ENCODE data around the gene NAV3.
"Not testable (repeated sequence)": the region's sequence is repeated elsewhere in the genome, so short reads cannot be mapped to it uniquely, and the experiment has no call there.

The NAV3 gene

DNA sequence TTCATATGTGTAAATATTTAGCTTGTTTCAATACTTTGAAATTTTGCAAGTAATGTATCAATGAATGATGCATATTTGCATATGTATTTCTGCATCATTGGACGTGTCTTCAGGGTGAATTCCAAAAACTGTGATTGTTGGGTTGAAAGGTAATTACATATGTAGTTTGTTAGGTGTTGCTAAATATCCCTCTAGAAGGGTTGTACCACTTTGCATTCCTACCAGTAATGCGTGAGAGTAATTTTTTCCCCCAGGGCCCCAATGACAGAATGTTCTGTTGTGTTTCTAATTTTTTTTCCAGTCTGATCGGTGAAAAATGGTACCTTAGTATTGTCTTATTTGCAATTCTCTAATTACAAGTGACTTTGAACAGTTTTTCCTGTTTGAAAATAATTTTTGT lies 408.9 kb downstream of the NAV3 start:
- Histone ChIP-seq H3K27me3 (no peaks in the 10 kb centered on the region), H3K9me3 (no peaks in the 10 kb centered on the region), H3K36me3 (no peaks in the 10 kb centered on the region), H3K4me3 (no peak overlapping the region), H3K27ac (no peak overlapping the region), H3K4me1 (no peaks in the 10 kb centered on the region)
- intact Hi-C loops (cut with DNase I; ENCODE audit: low total_unique reads) = no loop called here
- TF ChIP-seq, protein P1, sequence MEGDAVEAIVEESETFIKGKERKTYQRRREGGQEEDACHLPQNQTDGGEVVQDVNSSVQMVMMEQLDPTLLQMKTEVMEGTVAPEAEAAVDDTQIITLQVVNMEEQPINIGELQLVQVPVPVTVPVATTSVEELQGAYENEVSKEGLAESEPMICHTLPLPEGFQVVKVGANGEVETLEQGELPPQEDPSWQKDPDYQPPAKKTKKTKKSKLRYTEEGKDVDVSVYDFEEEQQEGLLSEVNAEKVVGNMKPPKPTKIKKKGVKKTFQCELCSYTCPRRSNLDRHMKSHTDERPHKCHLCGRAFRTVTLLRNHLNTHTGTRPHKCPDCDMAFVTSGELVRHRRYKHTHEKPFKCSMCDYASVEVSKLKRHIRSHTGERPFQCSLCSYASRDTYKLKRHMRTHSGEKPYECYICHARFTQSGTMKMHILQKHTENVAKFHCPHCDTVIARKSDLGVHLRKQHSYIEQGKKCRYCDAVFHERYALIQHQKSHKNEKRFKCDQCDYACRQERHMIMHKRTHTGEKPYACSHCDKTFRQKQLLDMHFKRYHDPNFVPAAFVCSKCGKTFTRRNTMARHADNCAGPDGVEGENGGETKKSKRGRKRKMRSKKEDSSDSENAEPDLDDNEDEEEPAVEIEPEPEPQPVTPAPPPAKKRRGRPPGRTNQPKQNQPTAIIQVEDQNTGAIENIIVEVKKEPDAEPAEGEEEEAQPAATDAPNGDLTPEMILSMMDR (IDR thresholded peaks at IDR 0.05) = no peak
- no peak for DNase-seq

GRCh38 chr12:78240827-78241226 lies 410.1 kb downstream of the NAV3 start:
- no peaks in the 10 kb centered on the region for H3K4me1 ChIP-seq
- no peak for DNase-seq
- H3K4me3 ChIP-seq = no peak overlapping the region
- no peaks in the 10 kb centered on the region for H3K36me3 ChIP-seq
- H3K27ac ChIP-seq = no peak overlapping the region
- intact Hi-C loops (cut with DNase I; ENCODE audit: low total_unique reads) = no loop called here
- H3K27me3 ChIP-seq = no peaks in the 10 kb centered on the region
- H3K9me3 ChIP-seq = no peaks in the 10 kb centered on the region
- TF ChIP-seq, protein P1 (IDR thresholded peaks at IDR 0.05) = no peak

DNA sequence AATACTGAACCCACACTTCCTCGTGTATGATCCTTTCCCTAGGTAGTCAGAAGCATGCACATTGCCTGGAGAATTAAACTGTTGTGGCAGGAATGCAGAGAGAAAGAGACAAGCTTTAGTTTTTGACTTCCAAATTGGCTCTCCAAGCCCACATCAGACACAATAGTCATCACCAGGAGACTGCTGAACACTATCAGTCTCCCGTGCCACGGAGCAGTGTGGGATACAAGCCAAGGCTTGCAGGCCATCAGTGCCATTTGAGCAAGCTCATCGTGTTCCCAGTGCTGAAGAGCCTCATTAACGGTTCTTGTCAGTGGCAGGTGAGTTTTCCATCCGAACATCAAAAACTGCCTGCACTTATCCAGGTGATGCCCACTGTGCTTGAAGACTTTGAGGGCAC lies 410.8 kb downstream of the NAV3 start:
- H3K27me3 ChIP-seq = no peaks in the 10 kb centered on the region
- TF ChIP-seq, protein P1 (IDR thresholded peaks at IDR 0.05) = no peak
- H3K4me3 ChIP-seq = no peak overlapping the region
- no peaks in the 10 kb centered on the region for H3K9me3 ChIP-seq
- H3K36me3 ChIP-seq = no peaks in the 10 kb centered on the region
- DNase-seq = no peak
- intact Hi-C loops (cut with DNase I; ENCODE audit: low total_unique reads) = no loop called here
- H3K4me1 ChIP-seq = no peaks in the 10 kb centered on the region
- H3K27ac ChIP-seq = no peak overlapping the region

DNA sequence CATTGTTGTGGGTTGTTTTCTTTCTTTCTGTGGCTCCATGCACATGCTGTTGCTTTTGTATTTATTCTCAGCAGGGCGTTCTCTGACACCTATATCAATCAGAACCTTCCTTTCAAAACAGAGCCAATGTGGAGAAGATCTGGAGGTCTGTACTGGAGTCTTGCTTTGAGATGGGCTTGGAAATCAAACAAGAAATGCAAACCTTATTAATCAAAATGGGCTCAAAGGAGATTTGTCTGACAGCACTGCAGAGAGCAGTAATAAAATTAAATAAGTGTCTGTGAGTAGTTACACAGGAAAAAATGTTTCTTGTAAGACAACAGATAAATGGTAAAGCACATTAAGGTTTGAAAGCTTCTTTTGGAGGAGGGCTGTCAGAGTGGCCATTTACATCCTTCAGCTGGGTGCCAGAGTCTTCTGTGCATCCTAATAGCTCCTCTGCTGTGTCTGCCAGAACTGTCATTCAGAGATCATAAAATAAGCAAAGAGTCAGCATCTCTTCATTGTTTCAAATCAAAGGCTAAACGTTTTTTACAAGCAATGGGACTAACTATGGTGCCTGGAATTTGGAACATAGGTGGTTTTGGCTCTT lies 414.3 kb downstream of the NAV3 start:
- TF ChIP-seq, protein P1 (IDR thresholded peaks at IDR 0.05) = no peak
- Histone ChIP-seq H3K27me3 (no peaks in the 10 kb centered on the region), H3K4me3 (no peak overlapping the region), H3K27ac (no peak overlapping the region), H3K4me1 (no peaks in the 10 kb centered on the region), H3K36me3 (no peaks in the 10 kb centered on the region), H3K9me3 (no peaks in the 10 kb centered on the region)
- DNase-seq = no peak
- intact Hi-C loops (cut with DNase I; ENCODE audit: low total_unique reads) = no loop called here

- TF ChIP-seq, protein P1 (IDR thresholded peaks at IDR 0.05) = no peak
- no peak for DNase-seq
- intact Hi-C loops (cut with DNase I; ENCODE audit: low total_unique reads) = no loop called here
- no peaks in the 10 kb centered on the region for H3K4me1 ChIP-seq
- H3K4me3 ChIP-seq = no peak overlapping the region
- H3K9me3 ChIP-seq = no peaks in the 10 kb centered on the region
- H3K27me3 ChIP-seq = no peaks in the 10 kb centered on the region
- no peak overlapping the region for H3K27ac ChIP-seq
- no peaks in the 10 kb centered on the region for H3K36me3 ChIP-seq
Observed at GRCh38 chr12:78248321-78248720, 417.6 kb downstream of the NAV3 start.

DNA sequence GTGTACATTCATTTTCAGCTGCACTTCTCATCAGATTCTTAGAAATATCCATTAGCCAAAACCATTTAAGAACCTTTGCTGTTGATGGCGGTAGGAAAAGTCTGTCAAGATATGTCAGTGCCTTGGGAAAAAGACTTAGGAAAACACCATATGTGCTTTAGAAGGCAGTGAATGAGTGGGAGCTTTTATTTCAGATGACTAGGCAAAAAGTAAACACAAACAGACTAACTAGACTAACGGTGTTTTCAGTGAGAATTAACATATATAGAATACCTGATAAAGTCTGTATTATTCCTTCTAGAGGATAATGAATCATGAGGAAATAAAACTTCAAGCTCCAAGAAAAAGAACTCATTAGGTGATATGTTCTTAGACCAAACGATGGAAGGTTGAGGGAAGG lies 418.9 kb downstream of the NAV3 start:
- no peak overlapping the region for H3K27ac ChIP-seq
- H3K4me3 ChIP-seq = no peak overlapping the region
- no peaks in the 10 kb centered on the region for H3K4me1 ChIP-seq
- H3K36me3 ChIP-seq = no peaks in the 10 kb centered on the region
- TF ChIP-seq, protein P1 (IDR thresholded peaks at IDR 0.05) = no peak
- intact Hi-C loops (cut with DNase I; ENCODE audit: low total_unique reads) = no loop called here
- no peaks in the 10 kb centered on the region for H3K27me3 ChIP-seq
- H3K9me3 ChIP-seq = no peaks in the 10 kb centered on the region
- no peak for DNase-seq

- H3K36me3 ChIP-seq; intact Hi-C loops (cut with DNase I; ENCODE audit: low total_unique reads); DNase-seq; H3K27me3 ChIP-seq; H3K4me3 ChIP-seq; H3K4me1 ChIP-seq; H3K27ac ChIP-seq; H3K9me3 ChIP-seq: not testable (repeated sequence)
Observed at GRCh38 chr12:78257662-78258061, 427.0 kb downstream of the NAV3 start.
